Stimulated activated CD8-positive, alpha-beta memory T cell treated with anti-CD3 and anti-CD28 coated beads, Interleukin-7, amount 100 ng/mL, for 1 hour (primary cell): ENCODE data around the gene WWOX.
"Not testable (repeated sequence)": the region's sequence is repeated elsewhere in the genome, so short reads cannot be mapped to it uniquely, and the experiment has no call there.

Experiments
- DNase-seq, 2 donors: peaks; one replicate each; pipeline ENCODE4 v3.0.0-alpha.2; 2020; ENCODE audit warnings: low read depth in 2 of 2

WWOX gene

GRCh38 chr16:79018650-79019429 is 919.4 kb downstream of the WWOX start:
- no peak for DNase-seq

GRCh38 chr16:79019431-79019830 is 920.0 kb downstream of the WWOX start:
- DNase-seq, result no peak

- DNase-seq, result no peak
Measured at GRCh38 chr16:79021991-79022630, 922.7 kb downstream of the WWOX start.

GRCh38 chr16:79026117-79026516 is 926.7 kb downstream of the WWOX start:
- DNase-seq, result no peak

- DNase-seq, result no peak
Measured at GRCh38 chr16:79036541-79036940, 937.1 kb downstream of the WWOX start.

- no peak for DNase-seq
Measured at GRCh38 chr16:79037521-79038373, 938.3 kb downstream of the WWOX start.

- DNase-seq, result no peak
Measured at GRCh38 chr16:79041206-79041605, 941.8 kb downstream of the WWOX start.

- DNase-seq, result no peak
Measured at GRCh38 chr16:79042141-79042540, 942.7 kb downstream of the WWOX start.

- no peak for DNase-seq
Measured at GRCh38 chr16:79042886-79043285, 943.4 kb downstream of the WWOX start.

- DNase-seq, result no peak
Measured at GRCh38 chr16:79045191-79045590, 945.7 kb downstream of the WWOX start.

GRCh38 chr16:79047337-79047736 is 947.9 kb downstream of the WWOX start:
- no peak for DNase-seq

GRCh38 chr16:79049040-79049439 is 949.6 kb downstream of the WWOX start:
- DNase-seq, result no peak

- DNase-seq, result no peak
Measured at GRCh38 chr16:79050063-79050462, 950.6 kb downstream of the WWOX start.

GRCh38 chr16:79051313-79051712 is 951.9 kb downstream of the WWOX start:
- no peak for DNase-seq

- not testable (repeated sequence) for DNase-seq
Measured at GRCh38 chr16:79052198-79052597, 952.7 kb downstream of the WWOX start.

GRCh38 chr16:79053577-79053976 is 954.1 kb downstream of the WWOX start:
- DNase-seq, result no peak

- no peak for DNase-seq
Measured at GRCh38 chr16:79054211-79054984, 954.9 kb downstream of the WWOX start.

- no peak for DNase-seq
Measured at GRCh38 chr16:79055251-79055970, 956.0 kb downstream of the WWOX start.

- DNase-seq, result no peak
Measured at GRCh38 chr16:79061181-79061580, 961.7 kb downstream of the WWOX start.

- DNase-seq, result no peak
Measured at GRCh38 chr16:79062336-79062735, 962.9 kb downstream of the WWOX start.

- DNase-seq, result no peak
Measured at GRCh38 chr16:79062821-79063220, 963.4 kb downstream of the WWOX start.
